AG10803 (cell line): ENCODE measurements around the gene ZNF319.
"Not testable (repeated sequence)": the region's sequence is repeated elsewhere in the genome, so short reads cannot be mapped to it uniquely, and the experiment has no call there.

Experiments used
- DNase-seq: peaks from one replicate; pipeline ENCODE4 v3.0.0; 2010; ENCODE audit warnings: low read depth
- H3K4me3 ChIP-seq: 2 replicates; pipeline ENCODE4 v1.5.1; 2011; ENCODE audit warnings: mild to moderate bottlenecking, low read length, control low read depth
- TF ChIP-seq, protein P1 (sequence below): conservative IDR thresholded peaks from 2 replicates; pipeline ENCODE4 v1.5.1; 2011; ENCODE audit warnings: mild to moderate bottlenecking, low read length, control low read depth, inconsistent platforms

Gene ZNF319

DNA sequence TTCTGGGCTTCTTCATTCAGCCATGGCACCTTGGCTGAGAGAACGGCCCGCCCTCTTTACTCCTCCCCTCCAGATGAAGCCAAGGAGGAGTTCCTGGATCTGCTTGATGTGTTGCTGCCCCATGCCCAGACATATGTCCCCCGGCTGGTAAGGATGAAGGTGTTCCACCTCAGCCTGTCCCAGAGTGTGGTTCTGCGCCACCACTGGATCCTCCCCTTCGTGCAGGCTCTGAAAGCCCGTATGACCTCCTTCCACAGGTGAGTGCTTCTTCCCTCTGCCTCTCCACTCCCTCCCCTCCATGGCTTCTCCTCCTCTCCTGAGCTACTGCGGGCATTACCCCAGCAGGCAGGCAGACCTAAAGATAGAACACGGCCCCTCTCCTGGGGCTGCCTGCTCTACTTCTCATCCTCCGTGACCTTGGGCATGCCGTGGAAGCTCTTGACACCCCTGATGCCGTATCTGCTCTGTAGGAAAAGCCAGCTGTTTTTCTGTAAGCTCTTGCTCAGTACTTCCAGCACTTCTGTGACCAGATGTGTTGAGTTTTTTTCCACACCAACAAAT is 9.5 kb upstream of the ZNF319 start:
- no peak overlapping the region for H3K4me3 ChIP-seq
- TF ChIP-seq, protein P1, sequence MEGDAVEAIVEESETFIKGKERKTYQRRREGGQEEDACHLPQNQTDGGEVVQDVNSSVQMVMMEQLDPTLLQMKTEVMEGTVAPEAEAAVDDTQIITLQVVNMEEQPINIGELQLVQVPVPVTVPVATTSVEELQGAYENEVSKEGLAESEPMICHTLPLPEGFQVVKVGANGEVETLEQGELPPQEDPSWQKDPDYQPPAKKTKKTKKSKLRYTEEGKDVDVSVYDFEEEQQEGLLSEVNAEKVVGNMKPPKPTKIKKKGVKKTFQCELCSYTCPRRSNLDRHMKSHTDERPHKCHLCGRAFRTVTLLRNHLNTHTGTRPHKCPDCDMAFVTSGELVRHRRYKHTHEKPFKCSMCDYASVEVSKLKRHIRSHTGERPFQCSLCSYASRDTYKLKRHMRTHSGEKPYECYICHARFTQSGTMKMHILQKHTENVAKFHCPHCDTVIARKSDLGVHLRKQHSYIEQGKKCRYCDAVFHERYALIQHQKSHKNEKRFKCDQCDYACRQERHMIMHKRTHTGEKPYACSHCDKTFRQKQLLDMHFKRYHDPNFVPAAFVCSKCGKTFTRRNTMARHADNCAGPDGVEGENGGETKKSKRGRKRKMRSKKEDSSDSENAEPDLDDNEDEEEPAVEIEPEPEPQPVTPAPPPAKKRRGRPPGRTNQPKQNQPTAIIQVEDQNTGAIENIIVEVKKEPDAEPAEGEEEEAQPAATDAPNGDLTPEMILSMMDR = no peak
- no peak for DNase-seq

DNA sequence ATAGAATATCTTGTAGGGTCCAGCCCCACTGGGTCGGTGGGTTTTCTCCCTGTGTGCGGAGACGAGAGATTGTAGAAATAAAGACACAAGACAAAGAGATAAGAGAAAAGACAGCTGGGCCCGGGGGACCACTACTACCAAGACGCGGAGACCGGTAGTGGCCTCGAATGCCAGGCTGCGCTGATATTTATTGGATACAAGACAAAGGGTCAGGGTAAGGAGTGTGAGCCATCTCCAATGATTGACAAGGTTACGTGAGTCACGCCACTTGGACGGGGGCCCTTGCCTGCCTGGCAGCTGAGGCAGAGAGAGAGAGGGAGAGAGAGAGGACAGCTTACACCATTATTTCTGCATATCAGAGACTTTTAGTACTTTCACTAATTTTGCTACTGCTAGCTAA is 4.3 kb upstream of the ZNF319 start:
- not testable (repeated sequence) for DNase-seq, H3K4me3 ChIP-seq

- H3K4me3 ChIP-seq = no peak overlapping the region
- no peak for DNase-seq
- TF ChIP-seq, protein P1 = no peak
These were observed 2.5 kb upstream of the ZNF319 start for GRCh38 chr16:58002936-58003335.

- TF ChIP-seq, protein P1 = no peak
- no peak overlapping the region for H3K4me3 ChIP-seq
- DNase-seq = no peak
These were observed 1.9 kb upstream of the ZNF319 start for GRCh38 chr16:58002416-58002800.

DNA sequence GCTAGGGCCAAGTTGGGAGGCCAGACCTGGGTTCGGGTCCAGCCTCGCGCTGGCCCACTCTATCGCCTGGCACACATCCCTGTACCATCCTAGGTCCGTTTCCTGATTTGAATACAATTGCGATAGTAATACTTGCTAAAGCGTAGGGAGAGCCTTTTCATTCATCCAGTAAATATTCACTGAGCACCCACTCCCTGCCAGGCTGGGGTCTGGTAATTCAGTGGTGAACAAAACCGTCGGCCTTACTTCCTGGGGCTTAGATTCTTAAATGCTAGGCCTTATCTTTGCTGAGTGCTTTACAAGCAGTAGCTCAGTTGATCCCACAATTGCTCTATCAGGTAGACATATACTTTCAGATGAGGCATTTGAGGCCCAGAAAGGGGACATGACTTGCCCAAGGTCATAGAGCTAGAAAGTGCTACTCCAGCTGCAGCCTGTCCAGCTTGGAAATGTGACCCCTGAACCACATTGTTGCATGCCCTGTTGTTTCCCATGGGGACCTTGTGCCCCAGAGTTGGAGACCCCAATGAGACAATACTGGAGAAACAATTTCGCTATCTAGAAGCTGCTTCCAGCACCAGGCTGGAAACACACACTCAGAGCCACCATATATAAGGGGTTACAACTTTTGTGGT is 1.4 kb upstream of the ZNF319 start:
- no peak for DNase-seq
- H3K4me3 ChIP-seq = peak overlapping the region; percentile 91
- TF ChIP-seq, protein P1 = no peak

DNA sequence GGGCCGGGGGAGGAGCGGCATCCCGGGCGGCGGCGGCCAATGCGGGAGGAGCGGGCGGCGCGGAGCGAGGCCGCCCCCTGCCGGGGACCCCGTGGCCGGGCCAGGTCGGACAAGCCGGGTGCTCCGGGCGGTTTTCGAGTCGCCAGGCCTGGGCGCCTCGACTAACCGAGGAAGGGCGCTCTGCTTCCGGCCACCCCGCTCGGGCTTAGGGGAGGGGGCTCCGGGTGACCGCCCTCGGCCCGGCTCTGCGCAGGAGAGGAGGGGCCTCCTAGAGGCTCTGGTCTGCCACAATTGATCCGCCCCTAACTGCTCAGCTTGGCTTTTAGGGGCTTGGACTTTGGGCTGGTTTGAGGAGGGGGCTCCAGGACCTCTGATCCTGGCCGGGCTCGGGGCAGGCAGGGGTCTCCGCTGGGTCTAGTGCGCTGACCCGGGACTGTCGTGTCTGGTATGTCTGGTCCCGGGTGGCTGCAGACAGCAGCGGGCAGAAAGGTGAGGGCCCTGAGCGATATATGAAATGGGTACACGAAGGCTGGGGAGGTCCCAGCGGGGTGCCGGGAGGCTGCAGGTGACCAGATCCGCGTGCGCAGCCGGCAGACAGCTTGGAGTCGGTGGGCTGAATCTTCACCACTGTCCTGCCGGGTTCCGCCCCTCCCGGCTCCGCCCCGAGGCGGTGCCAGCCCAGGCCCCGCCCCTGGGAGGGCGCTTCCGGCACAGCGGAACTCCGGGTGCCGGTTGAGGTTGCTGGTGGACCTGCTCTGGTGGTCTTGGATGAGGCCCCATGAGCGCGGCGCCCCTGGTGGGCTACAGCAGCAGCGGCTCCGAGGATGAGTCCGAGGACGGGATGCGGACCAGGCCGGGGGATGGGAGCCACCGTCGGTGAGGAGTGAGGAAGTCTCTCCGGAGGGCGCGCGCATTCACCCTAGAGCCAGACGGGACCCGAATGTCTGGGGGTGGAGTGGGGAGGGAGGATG is 519 bp upstream of the ZNF319 start, which contains the start of gene USB1:
Gene USB1, plus strand, starts transcription at position 702 of the 971 bp plus-strand sequence. Its CDS starts 77 bp downstream, at position 779.
- DNase-seq = peak; percentile 72
- peak within 1 kb of the TSS; percentile 91 for H3K4me3 ChIP-seq
- TF ChIP-seq, protein P1 = peak; percentile 41

- peak; percentile 42 for DNase-seq
- H3K4me3 ChIP-seq = peak overlapping the region; percentile 71
- TF ChIP-seq, protein P1 = peak; percentile 27
These were observed 1.0 kb downstream of the ZNF319 start for GRCh38 chr16:57999366-57999970.
